HG03139 (cell line): ENCODE results near the gene SLC48A1.

Experiments
- ATAC-seq: cut with Tn5 transposase; IDR thresholded peaks from one replicate; pipeline ENCODE4 v1.9.1; 2021; ENCODE audit not compliant: unreplicated experiment

The SLC48A1 gene

DNA sequence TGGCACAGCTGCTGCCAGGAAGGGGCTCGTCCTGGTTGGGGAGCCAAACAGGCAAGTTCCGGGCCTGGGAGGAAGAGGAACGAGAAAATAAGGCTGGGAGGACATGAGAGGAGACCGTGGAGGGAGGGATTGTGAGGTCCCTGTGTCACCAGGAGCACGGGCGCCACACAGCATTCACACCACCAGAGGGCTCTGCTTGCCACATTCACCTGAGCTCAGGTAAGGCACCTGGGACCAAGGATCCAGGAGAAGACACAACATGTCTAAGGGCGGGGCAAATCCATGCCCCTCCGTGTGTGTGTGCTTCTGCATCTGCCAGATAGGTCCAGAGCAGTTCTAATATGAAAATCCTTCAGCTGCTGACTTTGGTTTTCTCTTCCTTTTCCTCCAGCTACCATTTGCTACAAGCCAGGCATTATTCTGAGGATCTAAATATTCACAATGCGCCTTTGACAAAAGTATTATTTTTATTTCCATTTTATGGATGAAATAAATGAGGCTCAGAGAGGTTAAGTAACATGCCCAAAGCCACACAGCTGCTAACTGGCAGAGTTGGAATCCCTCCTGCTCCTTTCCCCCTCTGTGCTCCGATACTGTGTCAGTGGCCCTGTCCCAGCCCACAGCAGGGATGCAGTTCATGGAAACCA, 28.9 kb upstream of the SLC48A1 start:
- no peak for ATAC-seq

DNA sequence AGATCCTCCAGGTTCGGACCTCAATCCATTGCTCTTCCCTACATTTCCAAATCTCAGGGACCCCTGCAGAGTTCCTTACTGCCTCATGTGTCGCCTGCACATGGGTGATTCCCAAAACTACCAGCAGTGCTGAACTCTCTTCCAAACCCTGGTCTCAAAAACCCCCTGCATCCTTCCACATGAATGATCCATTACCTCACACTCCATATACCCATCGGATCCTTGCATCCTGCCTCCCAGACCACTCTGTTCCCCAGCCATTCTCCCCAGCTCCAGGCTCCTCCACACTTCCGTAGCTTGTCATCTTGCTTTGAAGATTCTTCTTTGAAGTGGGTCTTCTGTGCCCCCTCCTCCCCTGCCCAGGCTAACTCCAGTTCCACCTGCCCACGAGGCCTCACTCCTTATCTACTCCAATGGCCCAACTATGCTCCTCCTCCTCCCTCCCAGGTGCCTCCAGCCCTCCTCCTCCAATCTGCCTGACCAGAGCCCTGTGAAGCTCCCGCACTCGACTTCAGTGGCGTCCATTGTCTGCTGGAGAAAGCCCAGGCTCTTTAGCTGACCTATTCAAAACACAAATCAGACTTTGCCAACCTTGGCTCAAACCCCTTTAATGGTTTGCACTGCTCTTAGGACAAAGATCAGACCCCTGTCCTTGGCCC, 28.1 kb upstream of the SLC48A1 start:
- no peak for ATAC-seq

DNA sequence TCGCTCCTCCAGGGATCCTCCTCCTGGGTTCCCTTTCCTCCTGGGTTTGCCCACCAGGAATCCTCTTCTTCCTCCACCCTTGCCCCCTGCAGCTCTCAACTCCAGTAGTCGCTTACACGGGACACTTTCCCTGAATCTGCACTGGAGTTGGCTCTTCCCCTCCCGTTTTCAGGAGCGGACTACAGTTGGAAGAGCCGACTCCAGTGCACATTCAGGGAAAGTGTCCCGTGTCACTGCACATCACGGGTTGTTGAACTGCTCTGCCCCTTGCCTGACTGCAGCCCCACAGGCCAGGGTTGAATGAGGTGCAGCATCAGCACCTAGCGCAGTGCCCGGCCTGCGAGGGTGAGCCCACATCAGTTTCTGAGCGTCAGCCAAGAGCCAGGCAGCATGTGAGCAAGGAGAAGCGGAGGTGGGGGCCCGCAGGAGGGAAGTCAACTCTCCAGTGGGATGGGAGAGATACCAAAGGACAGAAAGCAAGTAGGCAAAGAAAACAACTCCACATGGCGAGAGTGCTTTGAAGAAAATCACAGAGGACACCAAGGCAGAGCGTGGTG, 27.5 kb upstream of the SLC48A1 start:
- no peak for ATAC-seq

DNA sequence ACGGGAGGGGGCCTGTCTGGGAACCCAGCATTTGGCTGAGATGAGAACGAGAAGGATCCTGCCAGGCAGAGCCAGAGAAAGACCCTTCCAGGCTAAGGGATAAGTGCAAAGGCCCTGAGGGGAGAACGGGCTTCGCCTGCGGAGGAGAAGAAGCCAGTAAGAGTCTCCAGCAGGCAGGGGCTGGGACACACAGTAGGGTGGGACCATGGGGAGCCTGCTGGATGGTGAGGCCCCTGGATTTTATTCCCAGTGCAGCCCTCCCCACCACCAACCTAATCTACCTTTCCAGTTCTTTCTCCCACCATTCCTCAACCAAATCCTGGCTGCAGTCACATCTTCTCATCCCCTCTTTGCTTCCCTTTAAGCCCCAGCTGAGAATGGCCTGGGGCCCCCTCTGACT, 27.0 kb upstream of the SLC48A1 start:
- no peak for ATAC-seq

DNA sequence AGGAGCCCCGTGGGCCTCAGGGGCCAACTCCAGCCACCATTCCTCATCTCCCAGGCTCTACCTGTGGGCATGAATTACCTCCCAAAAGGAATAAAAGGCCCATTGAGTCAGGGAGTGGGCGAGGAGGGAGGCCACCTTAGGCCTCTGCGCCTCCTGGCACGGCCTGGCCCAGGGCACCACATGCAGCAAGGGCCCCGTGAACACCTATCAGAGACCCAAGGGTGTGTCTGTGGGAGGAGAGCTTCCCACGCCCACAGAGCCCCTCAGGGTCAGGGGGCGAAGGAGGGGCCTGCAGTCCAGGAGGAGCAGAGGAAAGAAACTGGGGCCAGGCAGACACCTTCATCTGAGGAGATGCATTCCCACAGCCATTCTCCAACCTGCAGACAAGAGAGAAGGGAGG, 26.5 kb upstream of the SLC48A1 start:
- no peak for ATAC-seq

DNA sequence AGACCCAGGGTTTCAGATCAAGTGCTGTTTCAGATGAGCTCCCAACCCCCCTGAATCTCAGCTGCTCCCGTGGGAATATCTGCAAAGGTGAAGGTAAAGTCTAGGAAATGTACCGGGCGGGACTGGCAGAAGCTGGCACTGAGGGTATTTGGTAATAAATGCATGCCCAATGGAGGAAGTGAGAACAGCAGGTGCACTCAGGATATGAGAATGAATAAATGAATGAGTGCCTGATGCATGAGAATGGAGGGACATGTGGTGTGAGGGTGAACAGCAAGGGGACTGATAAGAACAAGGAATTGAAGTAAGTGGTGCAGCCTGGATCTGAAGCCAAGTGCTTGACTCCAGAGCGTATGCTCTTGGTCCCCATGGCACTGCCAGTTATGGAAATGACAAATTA, 25.9 kb upstream of the SLC48A1 start:
- ATAC-seq, result no peak

DNA sequence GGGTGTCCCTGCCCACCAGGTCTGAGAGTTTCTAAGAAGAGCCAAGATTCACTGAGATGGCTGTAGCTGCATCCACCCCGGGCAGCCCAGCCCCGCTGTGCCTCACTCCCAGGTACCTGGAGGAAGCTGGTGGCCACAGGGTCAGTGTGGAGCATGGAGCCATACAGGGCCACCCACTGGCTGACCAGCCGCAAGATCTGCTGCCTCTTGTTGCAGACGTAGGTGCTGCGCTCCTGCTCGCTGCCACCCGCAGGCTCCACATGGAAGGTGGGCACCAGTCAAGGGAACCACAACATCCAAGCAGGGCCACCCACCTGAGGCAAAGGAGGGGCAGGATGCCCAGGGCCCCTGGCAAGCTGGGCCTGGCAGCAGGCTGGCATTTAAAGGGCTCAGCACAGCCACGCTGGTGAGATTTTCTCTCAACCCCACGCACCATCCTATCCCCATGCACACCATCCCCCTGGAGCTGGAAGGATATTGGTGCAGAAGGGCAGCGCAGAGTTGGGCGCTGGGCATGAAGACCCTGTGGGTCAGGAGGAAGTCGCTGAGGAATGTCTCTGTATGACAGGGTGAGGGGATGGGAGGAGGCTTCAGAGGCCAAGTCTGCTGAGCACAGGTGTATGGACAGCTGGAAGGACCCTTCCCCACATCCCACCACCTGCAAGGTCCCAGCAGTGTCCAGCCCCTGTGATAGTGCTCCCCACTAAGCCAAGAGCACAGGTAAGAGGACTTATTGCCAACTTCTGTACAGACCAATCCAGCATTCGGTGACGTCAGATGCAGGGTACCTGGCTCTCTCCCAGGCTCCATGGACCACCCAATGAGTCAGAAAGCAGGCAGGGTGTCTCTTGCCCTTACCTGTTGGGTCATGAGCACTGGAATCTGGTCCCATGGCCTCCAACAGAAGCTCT, 25.2 kb upstream of the SLC48A1 start:
- no peak for ATAC-seq

DNA sequence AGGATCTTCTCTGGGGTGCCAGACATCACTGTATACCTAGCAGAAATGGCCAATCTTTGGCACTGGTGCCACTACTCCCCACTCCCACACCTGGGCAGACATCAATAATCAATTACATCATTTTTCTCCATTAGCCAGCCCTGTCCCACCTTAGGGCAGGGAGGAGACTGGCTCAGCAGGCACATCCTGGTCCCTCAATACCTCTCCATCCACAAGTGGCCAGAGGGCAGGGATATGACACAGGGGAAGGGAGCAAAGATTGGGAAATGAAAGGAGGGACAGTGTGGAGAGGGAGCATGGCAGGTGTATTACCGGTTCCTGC, 24.6 kb upstream of the SLC48A1 start:
- ATAC-seq, result no peak

DNA sequence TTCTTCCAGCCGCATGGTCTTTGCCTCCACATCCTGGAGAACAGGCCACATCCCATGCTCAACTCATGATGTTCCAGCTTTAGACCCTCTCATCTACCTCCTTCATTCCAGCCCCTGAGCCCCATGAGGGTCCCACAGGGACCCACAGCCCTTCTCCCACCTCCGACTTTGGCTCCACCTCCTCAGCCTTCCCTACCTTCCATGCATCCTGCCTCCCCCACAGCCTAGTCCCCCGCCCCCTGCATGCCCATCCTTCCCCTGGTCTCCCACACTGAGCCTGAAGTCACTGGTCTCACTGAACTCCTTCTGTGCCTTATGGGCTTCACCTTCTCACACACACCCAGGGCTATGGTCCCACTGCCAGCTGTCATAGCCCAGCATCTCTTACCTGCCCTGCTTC, 24.1 kb upstream of the SLC48A1 start:
- no peak for ATAC-seq

DNA sequence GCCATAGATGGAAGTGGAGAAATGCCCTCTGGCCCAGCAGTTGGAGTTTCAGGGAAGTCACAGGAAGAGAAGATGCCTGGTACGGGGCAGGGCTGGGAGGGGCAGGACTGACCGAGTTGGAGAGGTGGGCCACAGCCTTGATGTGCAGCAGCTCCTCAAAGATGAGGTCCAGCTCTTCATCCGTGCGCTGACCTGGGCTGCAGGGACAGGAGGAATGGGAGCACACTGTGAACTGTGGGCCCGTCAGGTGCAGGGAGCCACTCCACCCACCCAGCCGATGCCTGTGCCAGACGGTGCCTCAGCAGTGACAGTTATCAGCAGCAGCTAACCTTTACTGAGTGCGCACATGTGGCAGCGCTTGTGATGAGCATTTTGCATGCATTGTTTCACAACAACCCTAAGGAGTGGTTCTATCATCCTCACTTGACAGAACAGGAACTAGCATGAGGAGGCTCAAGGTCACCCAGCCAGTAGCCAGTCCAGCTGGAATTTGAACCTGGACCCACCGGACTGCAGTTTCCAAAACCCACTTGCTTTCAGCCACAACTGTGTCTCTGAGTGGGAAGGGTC, 22.7 kb upstream of the SLC48A1 start:
- ATAC-seq, result no peak

DNA sequence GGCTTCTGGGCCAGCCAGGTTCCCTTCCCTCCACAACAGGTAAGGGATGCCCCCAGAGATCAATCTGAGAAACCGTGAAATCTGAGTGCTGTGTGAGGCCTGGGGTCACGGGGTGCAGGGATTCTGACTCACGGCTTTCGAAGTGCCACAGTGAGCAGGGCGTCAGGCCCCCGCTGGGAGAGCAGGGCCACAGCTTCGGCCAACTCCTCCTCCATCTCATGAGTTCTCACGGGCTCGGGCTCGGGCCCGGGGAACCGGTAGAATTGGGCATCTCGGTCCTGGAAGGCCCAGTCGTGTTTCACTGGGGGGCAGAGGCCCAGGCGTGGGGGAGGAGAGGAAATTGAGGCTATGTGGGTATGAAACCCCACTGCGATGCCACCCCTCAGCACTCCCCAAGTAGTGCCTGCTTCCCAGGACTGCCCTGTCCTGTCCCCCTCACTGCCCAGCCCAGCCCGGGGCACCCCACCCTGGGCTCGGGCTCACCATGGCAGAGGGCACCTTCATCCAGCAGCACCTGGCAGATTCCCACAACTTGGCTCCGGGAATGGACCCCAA, 22.0 kb upstream of the SLC48A1 start:
- ATAC-seq, result no peak

DNA sequence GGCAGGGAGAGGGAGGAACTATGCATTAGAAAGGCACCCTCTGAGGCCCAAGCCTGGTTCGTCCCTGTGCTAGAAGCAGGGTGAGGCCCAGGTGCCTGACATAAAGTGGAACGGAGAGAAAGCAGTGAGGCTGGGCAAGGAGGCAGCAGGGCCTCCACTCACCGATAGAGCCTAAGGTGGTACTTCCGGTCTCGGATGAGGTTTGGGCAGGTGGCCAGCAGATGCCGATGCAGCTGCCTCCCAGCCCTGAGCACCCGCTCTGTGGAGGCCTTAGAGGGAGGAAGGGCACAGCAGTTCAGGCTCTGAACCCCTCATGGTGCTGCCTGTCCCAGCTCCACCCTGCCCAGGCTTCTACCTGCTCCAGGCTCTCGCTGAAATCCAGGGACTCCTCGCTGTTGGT, 21.5 kb upstream of the SLC48A1 start:
- no peak for ATAC-seq

DNA sequence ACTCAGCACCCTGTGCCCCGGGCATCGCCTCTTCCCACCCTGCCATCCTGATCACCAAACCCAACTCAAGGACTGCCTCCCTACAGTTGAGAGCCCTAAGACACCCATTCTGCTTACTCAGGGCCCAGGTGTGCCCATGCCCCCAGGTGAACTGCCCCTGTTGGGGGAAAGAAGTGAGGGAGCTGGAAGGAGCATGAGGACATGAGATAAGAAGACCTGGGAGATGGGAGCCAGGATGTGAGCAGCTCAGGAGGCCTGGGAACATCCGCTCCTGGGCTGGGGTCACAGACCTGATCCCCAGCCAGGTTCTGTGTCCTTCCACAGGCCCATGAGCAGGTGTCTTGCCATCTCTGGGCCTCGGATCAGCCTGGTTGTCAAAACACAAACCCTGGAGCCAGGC, 20.9 kb upstream of the SLC48A1 start:
- ATAC-seq, result no peak

DNA sequence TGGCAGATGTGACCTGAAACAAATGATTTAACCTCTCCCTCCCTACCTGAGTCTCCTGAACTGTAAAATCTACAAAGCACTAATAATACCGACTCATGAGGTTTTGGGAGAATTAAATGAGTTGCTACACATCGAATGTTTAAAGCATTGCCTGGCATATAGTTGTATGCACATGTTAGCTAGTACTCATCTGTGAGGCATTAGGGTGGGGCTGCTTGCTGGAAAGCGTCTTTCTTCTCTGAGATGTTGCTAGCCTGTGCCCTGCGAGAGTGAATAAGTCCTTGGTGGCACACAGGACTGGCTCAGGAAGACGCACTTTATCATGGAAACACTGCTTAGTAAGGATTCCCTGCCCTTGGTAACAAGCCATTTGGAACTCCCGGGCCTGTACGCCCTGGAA, 20.5 kb upstream of the SLC48A1 start:
- no peak for ATAC-seq

DNA sequence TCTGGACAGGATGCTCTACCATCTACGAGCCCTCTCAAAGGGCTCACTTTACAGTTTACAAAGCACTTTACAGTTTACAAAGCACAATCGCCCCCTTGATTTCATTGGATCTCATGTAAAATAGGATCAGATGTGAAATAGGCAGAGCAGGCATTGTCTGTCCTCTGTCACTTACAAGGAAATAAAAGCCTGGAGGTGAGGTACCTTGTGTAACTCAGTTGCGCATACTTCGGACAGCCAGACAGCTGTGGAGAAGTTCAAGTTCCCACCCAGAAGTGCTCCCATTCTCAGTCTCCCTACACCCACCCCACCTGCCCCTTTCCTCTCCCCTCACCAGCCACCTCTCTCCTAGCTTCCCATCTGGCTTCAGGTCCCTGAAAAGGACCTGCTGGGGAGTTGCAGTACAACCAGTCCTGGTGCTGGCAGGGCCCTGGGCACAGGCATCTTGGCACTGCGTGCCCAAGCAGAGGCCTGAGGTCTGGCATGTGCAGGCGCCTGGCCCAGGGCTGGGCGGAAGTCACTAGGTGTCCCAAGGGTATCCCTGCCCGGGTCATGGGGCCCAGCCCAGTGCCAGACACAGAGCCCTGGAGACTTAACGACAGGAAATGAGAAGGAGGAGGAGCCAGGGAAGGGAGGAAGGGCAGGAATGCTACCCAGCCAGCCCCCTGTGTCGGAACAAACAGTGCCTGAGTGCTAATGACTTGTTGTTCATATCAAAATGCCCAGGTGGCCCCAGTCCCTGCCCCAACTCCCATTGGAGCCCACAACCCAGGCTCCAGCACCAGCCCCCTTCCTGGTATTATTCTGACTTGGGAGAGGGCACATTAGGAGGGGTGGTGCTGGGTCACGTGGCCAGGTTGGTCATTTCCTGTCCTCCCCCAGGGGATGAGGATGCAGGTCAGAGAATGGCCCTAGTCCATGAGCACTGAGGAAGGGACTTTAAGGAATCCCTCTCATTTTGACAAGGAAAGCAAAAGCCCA, 19.7 kb upstream of the SLC48A1 start:
- no peak for ATAC-seq

DNA sequence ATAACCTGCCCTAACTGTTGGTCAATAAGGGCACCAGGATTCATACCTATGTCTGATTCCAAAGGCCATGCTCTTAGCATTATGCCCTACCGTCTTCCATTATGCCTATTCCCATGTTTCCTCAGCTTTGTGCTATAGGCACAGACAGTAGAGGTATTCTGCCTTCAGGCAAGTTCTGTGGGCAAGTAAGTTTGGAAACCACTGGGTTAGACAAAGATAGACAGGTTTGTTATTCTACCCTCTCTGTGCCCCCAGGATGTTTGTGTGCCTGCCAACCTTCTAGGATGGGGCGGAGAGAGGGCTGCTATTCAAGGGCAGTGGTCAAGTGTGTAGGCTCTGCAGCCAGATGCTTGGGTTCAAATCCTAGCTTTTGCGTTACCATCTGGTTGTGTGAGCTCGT, 18.9 kb upstream of the SLC48A1 start:
- no peak for ATAC-seq

DNA sequence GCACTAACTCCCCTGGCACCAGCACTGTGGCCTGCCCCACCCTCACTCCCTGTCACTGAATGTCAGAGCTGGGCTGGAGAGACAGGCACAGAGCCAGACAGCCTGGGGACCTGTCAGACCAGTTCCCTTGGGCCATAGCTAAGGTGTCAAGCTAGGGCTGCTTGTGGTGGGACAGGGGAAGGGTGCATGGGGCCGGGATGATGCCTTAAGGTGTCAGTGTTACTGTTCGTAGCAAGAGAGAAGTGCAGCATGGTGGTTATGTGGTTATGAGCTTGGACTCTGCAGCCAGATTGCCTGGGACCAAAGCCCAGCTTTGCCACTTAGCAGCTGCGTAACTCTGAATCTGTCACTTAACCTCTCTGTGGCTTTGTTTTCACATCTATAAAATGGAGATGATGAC, 18.2 kb upstream of the SLC48A1 start:
- ATAC-seq, result peak; percentile 16

DNA sequence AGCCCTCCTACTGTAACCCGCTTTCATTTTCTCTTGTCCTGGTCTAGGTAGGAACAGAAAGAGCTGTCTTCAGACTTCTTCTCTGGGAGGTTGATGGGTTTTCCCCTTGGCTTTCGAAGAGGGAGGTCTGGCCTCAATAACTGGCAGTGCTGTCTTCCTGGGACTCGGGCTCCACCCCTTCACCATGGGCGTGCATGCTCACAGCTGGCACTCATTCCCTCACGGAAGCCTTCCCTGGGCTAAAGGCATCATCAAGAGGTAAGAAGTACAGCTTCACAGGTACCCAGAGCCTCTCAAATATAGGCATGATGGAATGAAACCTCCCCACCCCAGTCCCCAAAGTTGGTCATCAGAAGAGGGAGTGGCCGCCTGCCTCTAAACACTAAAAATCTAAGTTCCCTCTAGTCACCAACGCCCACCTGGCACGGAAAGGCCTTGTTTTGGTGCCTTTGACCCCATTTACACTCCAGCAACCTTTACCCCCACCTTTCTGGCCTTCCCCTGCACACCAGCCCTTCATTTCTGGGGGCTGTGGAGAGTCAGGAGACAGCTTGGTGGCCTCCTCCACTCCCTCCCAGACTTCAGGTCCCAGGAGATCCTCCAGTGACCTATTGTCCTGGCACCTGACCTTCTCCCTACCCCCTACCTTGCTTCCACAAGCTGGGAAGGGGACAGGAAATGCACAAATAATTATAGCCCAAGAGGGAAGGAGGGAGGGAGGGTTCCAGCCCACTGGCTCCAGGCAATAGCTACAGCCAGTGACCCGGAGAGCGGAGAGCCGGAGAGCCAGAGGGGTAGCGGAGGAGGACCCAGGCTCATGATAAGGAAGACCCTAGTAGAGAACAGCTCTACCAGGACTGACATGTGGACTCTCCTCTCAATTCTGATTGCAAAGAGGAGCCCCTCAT, 17.1 kb upstream of the SLC48A1 start:
- ATAC-seq, result peak; percentile 47

DNA sequence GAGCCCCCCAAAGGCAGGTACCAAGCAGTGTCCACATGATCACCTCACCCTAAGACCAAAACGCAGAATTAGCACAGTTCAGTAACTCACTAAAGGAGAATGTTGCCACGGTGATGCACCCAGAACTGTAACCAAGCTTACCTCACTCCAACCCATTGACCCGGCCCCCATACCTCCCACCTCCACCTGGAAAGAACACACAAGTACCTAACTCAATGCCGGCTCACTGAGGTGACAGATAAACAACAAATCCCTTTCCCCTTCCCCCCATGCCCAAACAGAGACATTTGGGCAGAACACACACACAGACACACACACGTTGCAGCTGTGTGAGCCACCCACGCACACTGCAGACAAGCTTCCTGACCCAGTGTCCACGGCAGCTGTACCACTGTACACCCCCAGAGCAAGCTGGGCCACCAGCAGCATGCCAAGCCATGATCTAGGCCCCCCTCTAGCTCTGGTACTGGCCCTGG, 15.6 kb upstream of the SLC48A1 start:
- no peak for ATAC-seq
